B cell (primary cell): Measurements from ENCODE around the gene TMEM238L. TPM values are rescaled to one million over a fixed set of nuclear protein-coding genes. Genes with fewer than 3 reads are reported as not detected.

Experiments used
- ATAC-seq: fragments of 200-7000 bp; cut with Tn5 transposase; one replicate; pipeline ENCODE4 v1.10.0; 2021; ENCODE audit warnings: low read depth, mild to moderate bottlenecking, moderate number of reproducible peaks, moderate library complexity
- CTCF ChIA-PET: fragments of 350-600 bp; sonication (Branson Sonifier 250); formaldehyde crosslinking; loops from one replicate; lab custom pipeline; 2021; ENCODE audit warnings: antibody characterized with exemption, inconsistent platforms; lab: Charles Lee
- POLR2A ChIA-PET: fragments of 350-600 bp; sonication (Branson Sonifier 250); formaldehyde crosslinking; loops from one replicate; lab custom pipeline; 2021; ENCODE audit warnings: antibody characterized with exemption; lab: Charles Lee
- DNase-seq: peaks from one replicate; pipeline ENCODE4 v3.0.0; 2013
- H2AFZ ChIP-seq: 2 replicates; pipeline ENCODE4 v1.6.1; 2012; ENCODE audit warnings: mild to moderate bottlenecking, low read depth, low read length; ENCODE audit not compliant: insufficient read depth, poor library complexity, severe bottlenecking
- H3K27ac ChIP-seq, 2 donors: 1 replicate in 1 of 2; 2 replicates in 1 of 2; pipeline ENCODE4 v1.5.1; 2012 to 2013; ENCODE audit warnings: low read length in 2 of 2, mild to moderate bottlenecking in 2 of 2, moderate library complexity in 1 of 2
- H3K27me3 ChIP-seq, 4 experiments: fragments of 200-600 bp in 1 of 4; sonication (generic) in 1 of 4; replicated peaks in 1 of 4; 1 replicate in 2 of 4; 2 replicates in 2 of 4; pipeline versions ENCODE4 v1.6.1 to v1.7.0; 2013 to 2016; ENCODE audit warnings: low read length in 3 of 4, mild to moderate bottlenecking in 2 of 4, mixed read lengths in 1 of 4, moderate library complexity in 1 of 4; ENCODE audit not compliant: insufficient read depth in 4 of 4, control insufficient read depth in 3 of 4; ENCODE audit errors: control extremely low read depth in 1 of 4
- H3K36me3 ChIP-seq, 2 experiments: replicated peaks in 1 of 2; 1 replicate in 1 of 2; 2 replicates in 1 of 2; pipeline versions ENCODE4 v1.6.1 to v1.7.1; 2013; ENCODE audit warnings: low read length in 1 of 2; ENCODE audit not compliant: insufficient read depth in 2 of 2, control insufficient read depth in 1 of 2; ENCODE audit errors: control extremely low read depth in 1 of 2, extremely low read depth in 1 of 2
- H3K4me1 ChIP-seq, 2 donors: fragments of 200-600 bp in 1 of 2; sonication (generic) in 1 of 2; 1 replicate in 1 of 2; 2 replicates in 1 of 2; pipeline versions ENCODE4 v1.5.1 to v1.6.1; 2013 to 2017; ENCODE audit warnings: low read length in 2 of 2; ENCODE audit not compliant: control insufficient read depth in 2 of 2, insufficient read depth in 2 of 2
- H3K4me2 ChIP-seq: replicated peaks from 2 replicates; pipeline ENCODE3; 2012; ENCODE audit warnings: mild to moderate bottlenecking, low read depth, low read length; ENCODE audit not compliant: poor library complexity, severe bottlenecking
- H3K4me3 ChIP-seq, 5 experiments: fragments of 200-600 bp in 1 of 5; sonication (generic) in 1 of 5; 1 replicate in 3 of 5; 2 replicates in 2 of 5; pipeline versions ENCODE4 v1.5.1 to v1.7.0; 2011 to 2016; ENCODE audit warnings: low read length in 4 of 5, mild to moderate bottlenecking in 4 of 5, low read depth in 2 of 5, control low read depth in 1 of 5, moderate library complexity in 1 of 5; ENCODE audit not compliant: insufficient read depth in 1 of 5; ENCODE audit errors: control extremely low read depth in 1 of 5, extremely low read depth in 1 of 5
- H3K79me2 ChIP-seq: fragments of 200-600 bp; sonication (generic); one replicate; pipeline ENCODE4 v1.6.0; 2016; ENCODE audit warnings: low read length; ENCODE audit not compliant: control insufficient read depth, insufficient read depth
- H3K9ac ChIP-seq: fragments of 200-600 bp; sonication (generic); 2 replicates; pipeline ENCODE4 v1.6.1; 2017; ENCODE audit warnings: mild to moderate bottlenecking, low read length, moderate library complexity
- H3K9me3 ChIP-seq, 3 donors: one replicate each; pipeline versions ENCODE4 v1.6.1 to v1.7.1; 2013; ENCODE audit warnings: low read length in 2 of 3; ENCODE audit not compliant: control insufficient read depth in 2 of 3, insufficient read depth in 1 of 3; ENCODE audit errors: control extremely low read depth in 1 of 3
- H4K20me1 ChIP-seq: 2 replicates; pipeline ENCODE4 v1.6.0; 2012; ENCODE audit warnings: mild to moderate bottlenecking, low read length; ENCODE audit not compliant: insufficient read depth, control insufficient read depth, poor library complexity, severe bottlenecking
- H3K27ac Mint-ChIP-seq: one replicate; pipeline ENCODE4 v1.8.0; 2021; ENCODE audit warnings: mixed read lengths
- H3K27me3 Mint-ChIP-seq: one replicate; pipeline ENCODE4 v1.8.0; 2021; ENCODE audit warnings: mixed read lengths
- H3K4me1 Mint-ChIP-seq: one replicate; pipeline ENCODE4 v1.8.0; 2021; ENCODE audit warnings: mixed read lengths
- H3K4me3 Mint-ChIP-seq: one replicate; pipeline ENCODE4 v1.8.0; 2021; ENCODE audit warnings: mixed read lengths
- H3K9me3 Mint-ChIP-seq: one replicate; pipeline ENCODE4 v1.8.0; 2022; ENCODE audit warnings: mixed read lengths; ENCODE audit not compliant: insufficient read depth
- EZH2 ChIP-seq: IDR thresholded peaks from 2 replicates; pipeline ENCODE4 v1.6.1; 2012; ENCODE audit warnings: borderline replicate concordance, low read depth, mild to moderate bottlenecking, moderate library complexity, low read length; ENCODE audit not compliant: insufficient read depth, poor library complexity, severe bottlenecking
- WGBS: methylation state at CpG from one replicate; pipeline ENCODE4 v1.1.5; 2013; ENCODE audit warnings: missing lambda C conversion rate; ENCODE audit not compliant: insufficient coverage; 5-methylcytosine and 5-hydroxymethylcytosine counted together
- intact Hi-C: fragments of 100-400 bp; cut with micrococcal nuclease; formaldehyde crosslinking; loops from one replicate; pipeline ENCODE4 v1.10.0; 2022
- polyA plus RNA-seq: library from polyadenylated mRNA; depleted of rRNA; stranded (reverse); fragments of >200 nt; gene quantifications from 2 replicates; pipeline ENCODE4 v1.2.3, GENCODE V29; 2012
- total RNA-seq, 2 donors: library from RNA; stranded (reverse); fragments of 120-200 nt in 1 of 2; gene quantifications; 1 replicate in 1 of 2; 2 replicates in 1 of 2; pipeline versions ENCODE4 v1.2.3 to v1.2.4, GENCODE V29; 2013 to 2022
- TF ChIP-seq, protein P1 (sequence below): fragments of 200-600 bp; IDR thresholded peaks from one replicate; pipeline ENCODE4 v1.8.0; 2022; ENCODE audit warnings: antibody characterized with exemption, mild to moderate bottlenecking

The TMEM238L gene
- total and polyA plus RNA-seq, 2 donors (not counting 1 experiment from before 2014, with no cell fraction given) = not detected

DNA sequence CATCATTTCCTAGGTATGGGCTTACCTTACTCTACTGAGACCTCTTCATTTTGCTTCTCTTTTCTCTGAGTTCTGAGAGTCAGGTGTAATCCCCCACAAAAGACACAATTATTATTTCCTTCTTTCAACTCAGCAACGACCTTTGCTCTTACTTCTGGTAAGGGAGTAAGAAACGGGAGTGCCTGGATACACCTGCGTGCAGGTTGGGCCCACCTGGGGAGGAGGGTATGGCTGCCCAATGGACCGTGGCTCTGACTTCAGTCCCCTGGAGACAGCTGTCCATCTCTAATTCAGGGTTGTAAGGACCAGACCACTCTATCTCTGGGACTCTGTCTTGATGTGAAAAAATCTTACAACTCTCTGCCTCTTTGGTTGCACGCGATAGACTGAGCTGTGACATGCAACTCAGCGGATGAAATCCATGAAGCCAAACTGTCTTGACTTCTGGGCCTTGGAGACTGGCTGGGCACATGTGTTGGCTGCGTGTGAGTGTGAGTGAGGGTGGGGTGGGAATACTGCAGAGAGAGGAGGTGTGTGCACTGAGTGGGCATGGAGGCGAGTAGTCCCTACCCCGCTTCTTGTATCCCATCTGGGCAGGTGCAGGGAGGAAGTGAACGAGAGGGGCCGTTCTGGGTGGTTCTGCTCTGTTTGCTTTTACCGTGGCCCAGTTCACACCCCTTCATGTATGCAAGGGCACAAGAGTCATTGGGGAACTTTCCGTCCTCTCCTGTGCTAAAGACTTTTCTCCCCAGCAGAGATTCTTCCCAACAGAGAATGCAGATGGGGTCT lies 1.2 kb downstream of the TMEM238L start:
- intact Hi-C loops = no loop called here
- no peak for ATAC-seq
- peaks cover 3% of the 10 kb centered on the region for H3K27me3 Mint-ChIP-seq
- no peaks in the 10 kb centered on the region for H3K4me1 ChIP-seq
- no peaks in the 10 kb centered on the region for H3K36me3 ChIP-seq
- no peak overlapping the region for H3K27ac Mint-ChIP-seq
- DNase-seq = no peak
- POLR2A ChIA-PET = no interaction called here
- H3K9ac ChIP-seq = no peak overlapping the region
- no peaks in the 10 kb centered on the region for H3K4me1 Mint-ChIP-seq
- H3K4me2 ChIP-seq = no peak overlapping the region
- H3K27me3 ChIP-seq = no peaks in the 10 kb centered on the region
- TF ChIP-seq, protein P1, sequence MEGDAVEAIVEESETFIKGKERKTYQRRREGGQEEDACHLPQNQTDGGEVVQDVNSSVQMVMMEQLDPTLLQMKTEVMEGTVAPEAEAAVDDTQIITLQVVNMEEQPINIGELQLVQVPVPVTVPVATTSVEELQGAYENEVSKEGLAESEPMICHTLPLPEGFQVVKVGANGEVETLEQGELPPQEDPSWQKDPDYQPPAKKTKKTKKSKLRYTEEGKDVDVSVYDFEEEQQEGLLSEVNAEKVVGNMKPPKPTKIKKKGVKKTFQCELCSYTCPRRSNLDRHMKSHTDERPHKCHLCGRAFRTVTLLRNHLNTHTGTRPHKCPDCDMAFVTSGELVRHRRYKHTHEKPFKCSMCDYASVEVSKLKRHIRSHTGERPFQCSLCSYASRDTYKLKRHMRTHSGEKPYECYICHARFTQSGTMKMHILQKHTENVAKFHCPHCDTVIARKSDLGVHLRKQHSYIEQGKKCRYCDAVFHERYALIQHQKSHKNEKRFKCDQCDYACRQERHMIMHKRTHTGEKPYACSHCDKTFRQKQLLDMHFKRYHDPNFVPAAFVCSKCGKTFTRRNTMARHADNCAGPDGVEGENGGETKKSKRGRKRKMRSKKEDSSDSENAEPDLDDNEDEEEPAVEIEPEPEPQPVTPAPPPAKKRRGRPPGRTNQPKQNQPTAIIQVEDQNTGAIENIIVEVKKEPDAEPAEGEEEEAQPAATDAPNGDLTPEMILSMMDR = no peak
- no peak for TF ChIP-seq EZH2
- H2AFZ ChIP-seq = no peak overlapping the region
- H3K79me2 ChIP-seq = no peaks in the 10 kb centered on the region
- CTCF ChIA-PET = no interaction called here
- 89% methylated on average over 5 of the region's 14 CpGs for WGBS
- no peaks in the 10 kb centered on the region for H3K9me3 Mint-ChIP-seq
- no peak overlapping the region for H3K27ac ChIP-seq
- H4K20me1 ChIP-seq = no peaks in the 10 kb centered on the region
- H3K4me3 ChIP-seq = no peak overlapping the region
- H3K4me3 Mint-ChIP-seq = no peak overlapping the region
- no peaks in the 10 kb centered on the region for H3K9me3 ChIP-seq

- H3K4me2 ChIP-seq = no peak overlapping the region
- intact Hi-C loops = no loop called here
- TF ChIP-seq EZH2 = no peak
- TF ChIP-seq, protein P1 = no peak
- H2AFZ ChIP-seq = no peak overlapping the region
- no peak for DNase-seq
- H3K9me3 ChIP-seq = no peaks in the 10 kb centered on the region
- CTCF ChIA-PET = interaction anchor here (1.4 kb wide), 1 partner anchor 153 kb away, joined by 3 read pairs; no protein-coding TSS in a partner anchor
- no peak for ATAC-seq
- no peaks in the 10 kb centered on the region for H3K79me2 ChIP-seq
- H3K4me3 Mint-ChIP-seq = no peak overlapping the region
- H3K4me3 ChIP-seq = no peak overlapping the region
- peaks cover 3% of the 10 kb centered on the region for H3K27me3 Mint-ChIP-seq
- H3K27ac ChIP-seq = no peak overlapping the region
- no peaks in the 10 kb centered on the region for H3K9me3 Mint-ChIP-seq
- no peaks in the 10 kb centered on the region for H4K20me1 ChIP-seq
- POLR2A ChIA-PET = interaction anchor here (0.7 kb wide), 1 partner anchor 9 kb away, joined by 4 read pairs; no protein-coding TSS in a partner anchor
- 92% methylated on average over 7 of the region's 7 CpGs for WGBS
- H3K36me3 ChIP-seq = no peaks in the 10 kb centered on the region
- H3K27me3 ChIP-seq = no peaks in the 10 kb centered on the region
- no peak overlapping the region for H3K27ac Mint-ChIP-seq
- H3K9ac ChIP-seq = no peak overlapping the region
- H3K4me1 Mint-ChIP-seq = no peaks in the 10 kb centered on the region
- no peaks in the 10 kb centered on the region for H3K4me1 ChIP-seq
Observed at GRCh38 chr17:10799407-10799806, 4.5 kb downstream of the TMEM238L start.
